ENCODE measurements around the gene LATS2. TPM values are rescaled to one million over a fixed set of nuclear protein-coding genes. Genes with fewer than 3 reads are reported as not detected.

Gene LATS2
- total RNA-seq, result 31.3 and 49.8 TPM in 2 replicates

- DNase-seq, result peak; percentile 96
These were observed at the start of gene LATS2 for GRCh38 chr13:21061029-21061763. LATS2 (minus strand) TSS chr13:21061586; CDS start chr13:21046026, 15,560 bp downstream.

GRCh38 chr13:21109168-21109567, 47.8 kb upstream of the LATS2 start:
- DNase-seq, result no peak

GRCh38 chr13:21106089-21106488, 44.7 kb upstream of the LATS2 start:
- DNase-seq, result no peak

GRCh38 chr13:21104199-21105019, 43.0 kb upstream of the LATS2 start:
- no peak for DNase-seq

- no peak for DNase-seq
These were observed 40.6 kb upstream of the LATS2 start for GRCh38 chr13:21101865-21102576.

- no peak for DNase-seq
These were observed 39.8 kb upstream of the LATS2 start for GRCh38 chr13:21100994-21101757.

GRCh38 chr13:21100211-21100610, 38.8 kb upstream of the LATS2 start:
- no peak for DNase-seq

- DNase-seq, result no peak
These were observed 33.9 kb upstream of the LATS2 start for GRCh38 chr13:21095311-21095710.

GRCh38 chr13:21089830-21090229, 28.4 kb upstream of the LATS2 start:
- DNase-seq, result no peak

GRCh38 chr13:21088534-21088933, 27.1 kb upstream of the LATS2 start:
- no peak for DNase-seq

GRCh38 chr13:21086929-21087328, 25.5 kb upstream of the LATS2 start:
- no peak for DNase-seq

GRCh38 chr13:21081926-21082325, 20.5 kb upstream of the LATS2 start:
- DNase-seq, result no peak

GRCh38 chr13:21080593-21080891, 19.2 kb upstream of the LATS2 start:
- DNase-seq, result no peak

- peak; percentile 96 for DNase-seq
These were observed 18.6 kb upstream of the LATS2 start for GRCh38 chr13:21079761-21080592.

- DNase-seq, result peak; percentile 38
These were observed 17.8 kb upstream of the LATS2 start for GRCh38 chr13:21079221-21079620.

- DNase-seq, result peak; percentile 28
These were observed 17.1 kb upstream of the LATS2 start for GRCh38 chr13:21078501-21078900.

GRCh38 chr13:21077788-21078353, 16.5 kb upstream of the LATS2 start:
- no peak for DNase-seq

- no peak for DNase-seq
These were observed 15.8 kb upstream of the LATS2 start for GRCh38 chr13:21077076-21077787.

- DNase-seq, result peak; percentile 14
These were observed 14.9 kb upstream of the LATS2 start for GRCh38 chr13:21076253-21076652.

GRCh38 chr13:21075379-21076249, 14.2 kb upstream of the LATS2 start:
- DNase-seq, result peak; percentile 63
